ENCODE measurements around the gene SYNM.

- TF ChIP-seq CTCF (IDR thresholded peaks at IDR 0.05) (no peak), POLR2A (IDR thresholded peaks at IDR 0.05) (no peak), EP300 (IDR thresholded peaks at IDR 0.05; ENCODE audit: low read depth) (no peak)
Measured at GRCh38 chr15:99130314-99130713, 25.4 kb downstream of the SYNM start.
